ENCODE results near the gene EHD1.

The EHD1 gene

DNA sequence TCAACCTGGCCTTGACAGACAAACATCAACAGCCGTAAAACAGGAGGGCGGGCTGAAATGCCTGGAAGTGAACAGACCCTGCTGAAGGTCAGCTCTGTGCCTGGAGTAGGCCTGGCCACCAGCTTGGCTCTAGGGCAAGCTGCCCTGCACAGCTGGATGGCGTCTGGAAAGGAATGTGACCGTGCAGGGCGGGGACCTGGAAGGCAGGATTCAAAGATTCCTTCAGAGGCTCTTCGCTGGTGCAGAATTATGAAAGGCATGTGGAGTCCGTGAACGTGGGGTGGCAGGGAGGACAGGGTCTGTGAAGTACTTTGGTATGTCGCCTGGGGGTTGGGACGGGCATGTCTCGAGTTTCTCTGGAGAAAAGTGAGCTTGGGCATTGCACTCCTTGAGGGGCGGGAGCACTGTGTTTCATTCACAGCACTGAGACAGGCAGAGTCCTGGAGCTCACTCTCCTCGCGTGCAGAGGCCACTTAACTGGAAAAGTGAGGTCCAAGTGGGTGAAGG is 1.5 kb downstream of the EHD1 start:
- no peak for DNase-seq (ENCODE audit: extremely low spot score)

DNA sequence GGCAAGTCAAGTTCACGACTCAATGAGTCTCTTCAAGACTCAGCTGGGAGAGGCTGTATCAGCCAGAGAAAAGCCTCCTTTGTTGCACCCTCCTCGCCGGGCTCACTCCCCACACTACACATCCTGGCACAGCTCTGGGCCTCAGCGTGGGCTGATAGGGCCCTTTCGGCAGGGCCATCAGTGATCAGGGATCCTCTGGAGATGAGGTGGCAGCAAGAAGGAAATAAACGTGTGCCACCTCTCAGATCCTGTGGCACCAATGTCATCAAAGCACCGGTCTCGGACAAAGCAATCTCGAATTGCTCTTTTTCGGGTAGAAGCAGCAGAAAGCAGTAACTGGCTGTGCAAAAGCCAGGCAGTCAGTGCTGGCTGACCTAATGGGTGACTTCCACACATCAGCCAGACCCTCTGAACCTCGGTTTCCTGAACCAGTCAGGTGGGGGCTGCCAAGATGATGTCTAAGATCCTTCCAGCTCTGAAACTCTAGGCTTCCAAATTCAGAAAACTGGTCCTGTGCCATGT is 2.1 kb downstream of the EHD1 start:
- POLR2A ChIA-PET = interaction anchor here (1.1 to 5.0 kb wide), 3 partner anchors 7 to 12 kb away, joined by 3 to 26 read pairs (median 14); no protein-coding TSS in a partner anchor
- TF ChIP-seq FOXK2 (IDR thresholded peaks at IDR 0.05) = no peak
- no peak for TF ChIP-seq TARDBP (IDR thresholded peaks at IDR 0.05)
- no peak for TF ChIP-seq ELF4 (IDR thresholded peaks at IDR 0.05)
- TF ChIP-seq ARNT (IDR thresholded peaks at IDR 0.05) = no peak
- TF ChIP-seq LEF1 (IDR thresholded peaks at IDR 0.05; ENCODE audit: borderline replicate concordance) = no peak
- TF ChIP-seq, protein P1, sequence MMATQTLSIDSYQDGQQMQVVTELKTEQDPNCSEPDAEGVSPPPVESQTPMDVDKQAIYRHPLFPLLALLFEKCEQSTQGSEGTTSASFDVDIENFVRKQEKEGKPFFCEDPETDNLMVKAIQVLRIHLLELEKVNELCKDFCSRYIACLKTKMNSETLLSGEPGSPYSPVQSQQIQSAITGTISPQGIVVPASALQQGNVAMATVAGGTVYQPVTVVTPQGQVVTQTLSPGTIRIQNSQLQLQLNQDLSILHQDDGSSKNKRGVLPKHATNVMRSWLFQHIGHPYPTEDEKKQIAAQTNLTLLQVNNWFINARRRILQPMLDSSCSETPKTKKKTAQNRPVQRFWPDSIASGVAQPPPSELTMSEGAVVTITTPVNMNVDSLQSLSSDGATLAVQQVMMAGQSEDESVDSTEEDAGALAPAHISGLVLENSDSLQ (IDR thresholded peaks at IDR 0.05) = no peak
- TF ChIP-seq SUZ12 (IDR thresholded peaks at IDR 0.05) = no peak
- no peak for TF ChIP-seq HDGF (IDR thresholded peaks at IDR 0.05; ENCODE audit: borderline replicate concordance)
- no peak for TF ChIP-seq FOXM1 (IDR thresholded peaks at IDR 0.05; ENCODE audit: borderline replicate concordance)
- no peak for TF ChIP-seq ZNF384 (IDR thresholded peaks at IDR 0.05)
- no peak for TF ChIP-seq NFRKB (IDR thresholded peaks at IDR 0.05)
- no peak for TF ChIP-seq BHLHE40 (IDR thresholded peaks at IDR 0.05; ENCODE audit: borderline replicate concordance)
- TF ChIP-seq L3MBTL2 (conservative IDR thresholded peaks at IDR 0.05) = no peak
- no peak for DNase-seq (ENCODE audit: extremely low spot score)
- CTCF ChIA-PET = no interaction called here

More for the DNA sequence above, 1.5 kb downstream of the EHD1 start:
- TF ChIP-seq, protein P1 (IDR thresholded peaks at IDR 0.05) = no peak
- no peak for TF ChIP-seq HDGF (IDR thresholded peaks at IDR 0.05; ENCODE audit: borderline replicate concordance)
- no peak for TF ChIP-seq BHLHE40 (IDR thresholded peaks at IDR 0.05; ENCODE audit: borderline replicate concordance)
- no peak for TF ChIP-seq L3MBTL2 (conservative IDR thresholded peaks at IDR 0.05)
- TF ChIP-seq LEF1 (IDR thresholded peaks at IDR 0.05; ENCODE audit: borderline replicate concordance) = no peak
- no peak for TF ChIP-seq SUZ12 (IDR thresholded peaks at IDR 0.05)
- TF ChIP-seq SP1 (IDR thresholded peaks at IDR 0.05) = no peak
- no peak for TF ChIP-seq NFRKB (IDR thresholded peaks at IDR 0.05)
- no peak for TF ChIP-seq ZNF384 (IDR thresholded peaks at IDR 0.05)
- no peak for TF ChIP-seq TARDBP (IDR thresholded peaks at IDR 0.05)
- no peak for TF ChIP-seq FOXM1 (IDR thresholded peaks at IDR 0.05; ENCODE audit: borderline replicate concordance)
- no peak for TF ChIP-seq FOXA1 (IDR thresholded peaks at IDR 0.05)
- no peak for TF ChIP-seq CTBP1 (IDR thresholded peaks at IDR 0.05; ENCODE audit: borderline replicate concordance)
- no peak for TF ChIP-seq ARNT (IDR thresholded peaks at IDR 0.05)
- no peak for TF ChIP-seq ELF4 (IDR thresholded peaks at IDR 0.05)
- TF ChIP-seq FOXK2 (IDR thresholded peaks at IDR 0.05) = no peak
- ChIA-PET CTCF (interaction anchor here (1.2 to 2.5 kb wide), 3 partner anchors 11 to 31 kb away, joined by 4 to 13 read pairs (median 7); no protein-coding TSS in a partner anchor), POLR2A (interaction anchor here (0.9 to 5.0 kb wide), 4 partner anchors 8 to 14 kb away, joined by 3 to 26 read pairs (median 8); no protein-coding TSS in a partner anchor)

DNA sequence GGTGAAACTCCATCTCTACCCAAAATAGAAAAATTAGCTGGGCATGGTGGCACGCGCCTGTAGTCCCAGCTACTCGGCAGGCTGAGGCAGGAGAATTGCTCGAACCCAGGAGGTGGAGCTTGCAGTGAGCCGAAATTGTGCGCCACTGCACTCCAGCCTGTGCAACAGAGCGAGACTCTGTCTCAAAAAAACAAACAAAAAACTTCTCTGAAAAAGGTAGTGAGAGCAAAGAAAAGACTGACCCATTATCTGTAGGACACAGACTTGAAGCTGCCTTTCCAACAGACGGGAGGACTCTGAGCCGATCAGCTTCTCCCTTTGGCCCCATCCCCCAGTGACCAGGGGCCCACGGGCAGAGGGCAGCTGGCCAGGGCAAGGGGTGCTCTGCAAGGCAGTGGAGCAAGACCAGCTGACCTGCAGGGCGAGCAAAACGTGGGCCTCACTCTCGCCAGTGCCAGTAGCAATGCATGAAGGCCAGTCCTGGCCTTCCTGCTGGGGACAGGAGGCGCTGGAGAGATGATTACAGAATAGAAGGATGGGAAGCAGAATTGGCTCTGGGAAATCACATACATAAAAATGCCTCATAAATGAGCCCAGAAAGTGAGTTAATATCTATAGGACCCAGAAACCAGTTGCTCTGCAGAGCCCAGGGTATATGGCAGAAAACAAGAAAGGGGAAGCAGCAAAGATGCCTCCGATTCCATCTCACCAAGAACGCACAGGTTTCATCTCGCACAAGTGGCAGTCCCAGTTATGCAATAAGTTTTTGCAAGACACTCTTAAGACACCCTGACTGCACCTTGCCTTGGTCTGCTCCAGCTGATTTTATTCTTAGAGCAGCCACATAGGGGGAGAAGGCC is 2.8 kb downstream of the EHD1 start:
- ChIA-PET CTCF (interaction anchor here (0.8 to 1.0 kb wide), 2 partner anchors 20 to 88 kb away, joined by 3 to 4 read pairs; no protein-coding TSS in a partner anchor), POLR2A (interaction anchor here (1.1 to 5.0 kb wide), 3 partner anchors 11 to 13 kb away, joined by 3 to 26 read pairs (median 4); no protein-coding TSS in a partner anchor)
- TF ChIP-seq SP1 (IDR thresholded peaks at IDR 0.05) (no peak), CTBP1 (IDR thresholded peaks at IDR 0.05; ENCODE audit: borderline replicate concordance) (no peak), NFRKB (IDR thresholded peaks at IDR 0.05) (no peak), HDGF (IDR thresholded peaks at IDR 0.05; ENCODE audit: borderline replicate concordance) (no peak), TARDBP (IDR thresholded peaks at IDR 0.05) (no peak), ELF4 (IDR thresholded peaks at IDR 0.05) (no peak), FOXA1 (IDR thresholded peaks at IDR 0.05) (no peak), LEF1 (IDR thresholded peaks at IDR 0.05; ENCODE audit: borderline replicate concordance) (no peak), ZNF384 (IDR thresholded peaks at IDR 0.05) (no peak), FOXK2 (IDR thresholded peaks at IDR 0.05) (no peak), SUZ12 (IDR thresholded peaks at IDR 0.05) (no peak), FOXM1 (IDR thresholded peaks at IDR 0.05; ENCODE audit: borderline replicate concordance) (no peak), ARNT (IDR thresholded peaks at IDR 0.05) (no peak), L3MBTL2 (conservative IDR thresholded peaks at IDR 0.05) (no peak), BHLHE40 (IDR thresholded peaks at IDR 0.05; ENCODE audit: borderline replicate concordance) (no peak)
- TF ChIP-seq, protein P1 (IDR thresholded peaks at IDR 0.05) = no peak
- no peak for DNase-seq (ENCODE audit: extremely low spot score)

DNA sequence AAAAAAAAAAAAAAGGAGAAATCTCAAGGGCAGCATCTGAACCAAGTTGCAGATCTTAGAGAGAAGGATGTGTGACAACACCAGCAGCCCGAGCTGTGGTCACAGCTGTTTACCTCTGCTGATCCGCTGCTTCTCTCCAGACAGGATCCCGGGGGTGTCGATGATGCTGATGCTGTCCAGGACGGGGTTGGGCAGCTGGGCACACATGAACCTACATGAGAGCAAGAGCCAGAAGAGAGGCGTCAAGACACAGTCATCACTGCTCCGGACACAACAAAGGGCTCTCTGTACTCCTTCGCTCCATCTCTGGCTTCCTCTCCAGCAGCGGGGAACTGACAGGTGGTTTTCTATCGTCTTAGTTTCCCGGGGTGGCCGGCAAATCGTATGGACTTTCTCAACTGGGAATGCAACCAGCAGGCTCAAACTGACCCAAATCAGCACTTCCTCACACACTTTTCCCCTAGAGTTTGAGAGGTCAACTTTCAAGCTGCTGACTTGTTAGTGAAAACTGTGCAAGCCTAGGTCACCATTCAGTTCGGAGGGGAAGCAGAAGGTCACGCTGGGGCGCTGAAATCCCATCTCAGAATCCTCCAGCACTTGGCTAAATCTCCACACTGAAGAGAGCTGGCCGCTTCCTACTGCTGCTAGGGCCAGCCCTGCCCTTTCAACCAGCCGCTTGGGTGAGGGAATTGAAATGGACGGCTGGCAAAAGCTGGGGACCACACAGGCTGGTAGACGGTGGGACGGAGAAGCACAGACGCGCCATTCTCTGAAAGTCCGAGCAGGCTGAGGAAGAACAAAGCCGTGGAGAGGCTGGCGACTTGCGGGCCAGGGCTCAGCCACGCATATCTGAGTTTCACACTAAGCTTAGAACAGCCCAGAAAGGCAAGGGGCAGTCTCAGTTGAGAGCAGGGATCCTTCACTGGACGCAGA is 3.8 kb downstream of the EHD1 start:
- POLR2A ChIA-PET = interaction anchor here (1.1 to 5.0 kb wide), 3 partner anchors 10 to 14 kb away, joined by 3 to 26 read pairs (median 4); no protein-coding TSS in a partner anchor
- DNase-seq (ENCODE audit: extremely low spot score) = no peak
- CTCF ChIA-PET = interaction anchor here (0.8 to 1.0 kb wide), 2 partner anchors 19 to 87 kb away, joined by 3 to 4 read pairs; no protein-coding TSS in a partner anchor

More for the DNA sequence above, 3.8 kb downstream of the EHD1 start:
- TF ChIP-seq NFRKB (IDR thresholded peaks at IDR 0.05) (no peak), ZNF384 (IDR thresholded peaks at IDR 0.05) (no peak), SUZ12 (IDR thresholded peaks at IDR 0.05) (no peak), LEF1 (IDR thresholded peaks at IDR 0.05; ENCODE audit: borderline replicate concordance) (no peak)

Measured in HEK293T (cell line).